Erythroblast (primary cell): ENCODE data around the gene CDKN2B-AS1.

Experiments
- GATA1 ChIP-seq: IDR thresholded peaks from 2 replicates; pipeline ENCODE4 v1.6.1; 2011; ENCODE audit warnings: low read depth, mild to moderate bottlenecking, control low read depth, low read length, moderate library complexity
- POLR2A ChIP-seq: IDR thresholded peaks from 2 replicates; pipeline ENCODE4 v1.6.1; 2011; ENCODE audit warnings: mild to moderate bottlenecking, low read length

- no peak for TF ChIP-seq POLR2A
- TF ChIP-seq GATA1 = no peak
These were observed 144.5 kb downstream of the CDKN2B-AS1 start for GRCh38 chr9:22138956-22139660.
